GM13977 (cell line): ENCODE results near the gene PRSS57.

Source experiments
- DNase-seq: peaks from one replicate; pipeline ENCODE4 v3.0.0; 2012; ENCODE audit warnings: low spot score
- CTCF ChIP-seq: IDR thresholded peaks from 2 replicates; pipeline ENCODE4 v1.5.1; 2012; ENCODE audit warnings: mild to moderate bottlenecking, control low read depth; ENCODE audit not compliant: insufficient read depth; ENCODE audit errors: extremely low read depth, missing control alignments
- in situ Hi-C: fragments of 300-500 bp; cut with MboI; formaldehyde crosslinking; loops from one replicate; pipeline ENCODE4 v1.12.0; 2022; ENCODE audit warnings: low sequenced_read_pairs, low pct_unique_long_range_greater_than_20kb, mixed read lengths, inconsistent platforms; ENCODE audit not compliant: unreplicated experiment

Gene PRSS57

GRCh38 chr19:723247-723646, 28.0 kb upstream of the PRSS57 start:
- no peak for TF ChIP-seq CTCF
- no peak for DNase-seq
- in situ Hi-C loops = no loop called here

- in situ Hi-C loops = no loop called here
- DNase-seq = peak; percentile 59
Measured at GRCh38 chr19:722553-723101, 27.4 kb upstream of the PRSS57 start.

GRCh38 chr19:720345-721160, 25.3 kb upstream of the PRSS57 start:
- no peak for DNase-seq
- in situ Hi-C loops = no loop called here
- TF ChIP-seq CTCF = no peak

More at GRCh38 chr19:722553-723101, 27.4 kb upstream of the PRSS57 start:
- TF ChIP-seq CTCF = no peak

GRCh38 chr19:719636-720344, 24.5 kb upstream of the PRSS57 start:
- in situ Hi-C loops = no loop called here
- DNase-seq = no peak
- TF ChIP-seq CTCF = no peak

- TF ChIP-seq CTCF = no peak
- in situ Hi-C loops = no loop called here
- DNase-seq = no peak
Measured at GRCh38 chr19:718991-719512, 23.8 kb upstream of the PRSS57 start.

GRCh38 chr19:718251-718951, 23.1 kb upstream of the PRSS57 start:
- DNase-seq = no peak
- in situ Hi-C loops = no loop called here

More at GRCh38 chr19:718251-718951, 23.1 kb upstream of the PRSS57 start:
- TF ChIP-seq CTCF = no peak
